Ascending aorta (tissue), 2 donors: ENCODE data around the gene FAM163A. TPM values are rescaled to one million over a fixed set of nuclear protein-coding genes. Genes with fewer than 3 reads are reported as not detected.
"Not testable (repeated sequence)": the region's sequence is repeated elsewhere in the genome, so short reads cannot be mapped to it uniquely, and the experiment has no call there.

Source experiments
- DNase-seq, 2 donors: peaks; one replicate each; pipeline ENCODE4 v3.0.0-alpha.2; 2019; ENCODE audit warnings: low spot score in 2 of 2
- H3K27ac ChIP-seq, 2 donors: fragments of 200-600 bp; sonication (generic); one replicate each; pipeline ENCODE4 v1.5.1; 2016 to 2017; ENCODE audit warnings: mild to moderate bottlenecking in 1 of 2
- H3K27me3 ChIP-seq: fragments of 200-600 bp; sonication (generic); one replicate; pipeline ENCODE4 v1.5.1; 2017
- H3K36me3 ChIP-seq, 2 donors: fragments of 200-600 bp; sonication (generic); one replicate each; pipeline ENCODE4 v1.5.1; 2016
- H3K4me1 ChIP-seq, 2 donors: fragments of 200-600 bp; sonication (generic); one replicate each; pipeline ENCODE4 v1.5.1; 2016 to 2017; ENCODE audit warnings: mild to moderate bottlenecking in 1 of 2
- H3K4me3 ChIP-seq, 2 donors: fragments of 200-600 bp; sonication (generic); one replicate each; pipeline ENCODE4 v1.5.1; 2016 to 2017; ENCODE audit warnings: mild to moderate bottlenecking in 1 of 2
- H3K9me3 ChIP-seq, 2 donors: fragments of 200-600 bp; sonication (generic); one replicate each; pipeline ENCODE4 v1.5.1; 2016
- CTCF ChIP-seq, 3 experiments: fragments of 200-600 bp in 2 of 3; fragments of 450-650 bp in 1 of 3; sonication (generic) in 2 of 3; IDR thresholded peaks; one replicate each; pipeline ENCODE4 v1.5.1; 2016 to 2019; ENCODE audit warnings: antibody characterized with exemption in 3 of 3, mild to moderate bottlenecking in 1 of 3, moderate library complexity in 1 of 3
- intact Hi-C: fragments of 100-400 bp; cut with DNase I; formaldehyde crosslinking; loops from one replicate; pipeline ENCODE4 v1.15.1; 2023
- total RNA-seq: library from RNA; depleted of rRNA; stranded (reverse); fragments of >200 nt; gene quantifications from one replicate; pipeline ENCODE4 v1.1.0, GENCODE V29; 2016

FAM163A gene
- total RNA-seq: not detected

DNA sequence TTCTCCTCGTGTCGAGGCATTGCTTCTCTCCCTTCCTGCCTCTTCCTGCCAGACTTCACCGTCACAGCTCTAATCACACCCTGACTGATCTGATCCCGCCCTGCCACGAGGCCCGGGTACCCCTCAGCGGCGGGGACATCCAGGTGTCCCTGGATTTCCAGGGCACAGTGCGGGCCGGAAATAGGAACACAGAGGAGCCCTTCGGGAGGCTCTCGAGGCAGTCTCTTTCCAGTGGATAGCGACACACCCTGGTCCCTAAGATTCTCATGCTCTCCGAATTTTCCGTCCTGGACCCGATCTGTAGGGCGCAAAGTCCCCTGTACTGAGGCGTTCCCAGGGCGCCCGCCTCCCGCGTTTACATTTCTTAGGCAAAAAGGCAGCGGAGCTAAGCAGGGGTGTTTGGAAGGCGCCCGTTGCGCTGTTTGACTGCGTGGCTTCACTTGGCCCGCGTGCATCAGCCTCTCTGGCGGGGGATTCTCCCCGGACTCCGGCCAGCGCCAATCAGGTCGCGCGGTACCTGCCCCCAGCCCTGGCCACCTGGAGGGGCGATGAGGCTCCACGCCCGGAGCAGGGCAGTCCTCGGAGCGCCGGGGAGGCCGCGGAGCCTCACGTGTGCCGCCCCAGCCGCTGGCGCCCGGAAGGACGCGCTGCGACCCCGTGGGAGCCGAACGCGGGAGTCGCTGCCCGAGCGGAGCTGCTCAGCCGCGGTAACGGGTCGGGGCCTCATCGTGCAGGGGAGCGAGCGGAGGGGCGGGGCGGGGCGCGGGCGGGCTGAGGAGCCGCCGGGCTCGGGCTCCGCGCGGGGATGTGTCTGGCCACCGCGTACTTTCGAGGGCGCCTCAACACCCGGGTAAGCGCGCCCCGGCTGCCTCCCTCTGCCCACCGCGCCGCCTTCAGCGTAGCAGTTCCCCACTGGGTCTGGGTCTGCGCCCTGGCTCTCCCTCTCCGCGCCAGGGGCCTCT, at the start of gene FAM163A:
TSS of gene FAM163A (plus strand) at position 575 of the 962 bp plus-strand sequence. CDS start 69,807 bp downstream, outside the sequence.
- no peaks in the 10 kb centered on the region for H3K9me3 ChIP-seq
- no peak within 1 kb of the TSS for H3K27ac ChIP-seq
- no peaks in the 10 kb centered on the region for H3K27me3 ChIP-seq
- no peak for TF ChIP-seq CTCF (IDR thresholded peaks at IDR 0.05)
- H3K36me3 ChIP-seq: no peaks in the 10 kb centered on the region
- DNase-seq: no peak
- intact Hi-C loops: no loop called here
- H3K4me1 ChIP-seq: peaks cover 7 to 9% of the 10 kb centered on the region in 2 donors
- H3K4me3 ChIP-seq: peak within 1 kb of the TSS; percentile 36 to 58

GRCh38 chr1:179694530-179694929, 48.6 kb upstream of the FAM163A start:
- H3K4me1 ChIP-seq, DNase-seq, H3K9me3 ChIP-seq, H3K27me3 ChIP-seq, H3K36me3 ChIP-seq, H3K4me3 ChIP-seq, H3K27ac ChIP-seq, intact Hi-C loops: not testable (repeated sequence)

DNA sequence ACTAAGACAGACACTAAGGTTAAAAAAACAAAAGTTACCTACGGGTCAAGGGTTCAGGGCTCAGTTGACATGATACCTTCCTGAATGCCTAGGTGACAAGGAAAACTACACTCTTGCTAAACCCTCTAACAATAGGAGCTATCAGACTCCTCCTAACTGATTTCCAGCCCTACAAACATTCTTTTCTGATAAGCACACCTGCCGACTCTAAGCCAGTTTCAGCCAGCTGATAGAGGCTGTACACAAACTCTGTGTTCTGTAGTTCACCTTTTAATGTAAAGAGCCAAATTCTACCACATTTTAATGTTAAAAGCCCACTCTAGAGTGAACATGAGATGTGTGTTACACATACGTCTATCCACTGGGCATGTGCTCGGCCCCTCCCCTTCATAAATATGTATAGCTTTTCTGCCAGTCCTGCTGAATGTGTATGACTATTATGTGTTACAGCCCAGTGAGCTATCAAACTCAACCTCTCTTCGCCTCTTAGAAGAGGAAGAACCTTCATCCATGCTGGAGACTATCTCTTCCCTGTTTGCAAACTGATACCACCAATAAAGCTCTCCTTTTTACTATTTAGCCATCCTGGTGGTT, 40.0 kb upstream of the FAM163A start:
- no peaks in the 10 kb centered on the region for H3K4me1 ChIP-seq
- H3K36me3 ChIP-seq: no peaks in the 10 kb centered on the region
- no peak overlapping the region for H3K4me3 ChIP-seq
- H3K27me3 ChIP-seq: no peaks in the 10 kb centered on the region
- intact Hi-C loops: no loop called here
- no peak overlapping the region for H3K27ac ChIP-seq
- no peak for DNase-seq
- no peaks in the 10 kb centered on the region for H3K9me3 ChIP-seq
- TF ChIP-seq CTCF (IDR thresholded peaks at IDR 0.05): no peak

DNA sequence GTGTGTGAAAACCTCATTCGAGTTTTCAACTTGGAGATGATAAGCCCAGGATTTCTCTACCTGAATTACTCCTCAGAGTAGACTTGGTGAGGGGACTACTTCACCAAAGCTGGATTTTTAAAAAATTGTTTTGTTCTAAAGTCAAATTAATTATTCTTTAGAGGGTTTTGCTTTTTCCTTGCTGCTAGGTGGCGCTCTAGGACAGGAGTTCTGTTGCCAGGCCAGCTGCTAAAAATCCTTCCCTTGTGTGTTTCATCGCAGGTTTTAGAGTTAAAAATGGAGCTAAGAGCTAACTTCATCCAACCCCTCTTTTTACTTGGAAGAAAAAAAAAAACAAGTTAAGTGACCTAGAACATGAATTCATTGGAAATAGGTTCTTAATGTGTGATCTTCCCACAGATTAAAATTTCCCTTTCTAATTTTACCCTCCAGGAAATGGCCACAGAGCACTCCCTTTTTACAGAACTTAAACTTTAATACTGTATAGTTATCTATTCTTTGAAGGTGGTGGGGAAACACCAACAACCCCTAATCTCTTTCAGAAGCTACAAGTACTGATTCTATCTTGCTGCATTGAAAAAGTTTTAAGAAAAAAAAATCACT, 36.7 kb upstream of the FAM163A start:
- intact Hi-C loops: loop anchor here (2.0 to 5.0 kb wide), 2 partner anchors 108 to 776 kb away; no protein-coding TSS in a partner anchor
- Histone ChIP-seq H3K4me3 (no peak overlapping the region), H3K27ac (no peak overlapping the region), H3K27me3 (no peaks in the 10 kb centered on the region), H3K36me3 (no peaks in the 10 kb centered on the region), H3K4me1 (no peaks in the 10 kb centered on the region), H3K9me3 (no peaks in the 10 kb centered on the region)
- DNase-seq: no peak
- peak; percentile 19 to 76 (median 36) for TF ChIP-seq CTCF (IDR thresholded peaks at IDR 0.05)

DNA sequence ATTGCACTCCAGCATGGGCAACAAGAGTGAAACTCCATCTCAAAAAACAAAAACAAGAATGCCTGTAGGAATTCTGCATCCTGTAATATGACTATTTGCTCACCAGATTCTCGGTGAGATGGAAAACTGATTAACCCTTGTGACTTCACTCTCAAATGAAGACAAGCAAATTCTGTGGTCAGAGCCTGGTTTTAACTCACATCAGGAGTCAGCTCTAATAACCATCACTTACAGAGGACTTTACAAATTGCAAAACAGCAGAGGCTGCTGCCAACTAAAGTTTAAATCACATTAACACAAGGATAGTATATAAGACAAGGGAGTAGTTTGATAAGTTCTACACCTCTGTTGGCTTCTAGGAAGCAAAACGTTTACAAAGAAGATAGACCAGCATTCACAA, 35.7 kb upstream of the FAM163A start:
- intact Hi-C loops: loop anchor here (2.0 to 5.0 kb wide), 2 partner anchors 107 to 775 kb away; no protein-coding TSS in a partner anchor
- TF ChIP-seq CTCF (IDR thresholded peaks at IDR 0.05): no peak
- H3K4me3 ChIP-seq: no peak overlapping the region
- H3K36me3 ChIP-seq: no peaks in the 10 kb centered on the region
- H3K27ac ChIP-seq: no peak overlapping the region
- H3K9me3 ChIP-seq: no peaks in the 10 kb centered on the region
- no peaks in the 10 kb centered on the region for H3K4me1 ChIP-seq
- H3K27me3 ChIP-seq: no peaks in the 10 kb centered on the region
- DNase-seq: no peak
